Endodermal cell (in vitro differentiated cells): ENCODE measurements around the gene SQSTM1. TPM values are rescaled to one million over a fixed set of nuclear protein-coding genes. Genes with fewer than 3 reads are reported as not detected.

Source experiments
- DNase-seq: peaks from one replicate; pipeline ENCODE4 v3.0.0-alpha.2; 2017
- H3K27ac ChIP-seq: 2 replicates; pipeline ENCODE4 v1.5.1; 2013; ENCODE audit warnings: mild to moderate bottlenecking, low read depth, low read length, moderate library complexity
- H3K27me3 ChIP-seq: 2 replicates; pipeline ENCODE4 v1.6.1; 2013; ENCODE audit warnings: mild to moderate bottlenecking, low read length, moderate library complexity; ENCODE audit not compliant: insufficient read depth, control insufficient read depth, poor library complexity, severe bottlenecking
- H3K36me3 ChIP-seq: 2 replicates; pipeline ENCODE4 v1.7.0; 2013; ENCODE audit warnings: mild to moderate bottlenecking, low read length, moderate library complexity; ENCODE audit not compliant: control insufficient read depth, insufficient read depth
- H3K4me1 ChIP-seq: one replicate; pipeline ENCODE4 v1.7.0; 2013; ENCODE audit warnings: low read length; ENCODE audit not compliant: control insufficient read depth, insufficient read depth
- H3K4me3 ChIP-seq: 2 replicates; pipeline ENCODE4 v1.5.1; 2013; ENCODE audit warnings: mild to moderate bottlenecking, low read length, moderate library complexity
- H3K9ac ChIP-seq: 2 replicates; pipeline ENCODE4 v1.6.1; 2013; ENCODE audit warnings: mild to moderate bottlenecking, low read length, moderate library complexity; ENCODE audit not compliant: poor library complexity, severe bottlenecking; ENCODE audit errors: extremely low read depth
- H3K9me3 ChIP-seq: 2 replicates; pipeline ENCODE4 v1.6.1; 2013; ENCODE audit warnings: mild to moderate bottlenecking, low read length, moderate library complexity; ENCODE audit not compliant: control insufficient read depth
- H3K27ac Mint-ChIP-seq: 2 replicates; pipeline ENCODE4 v1.8.0; 2020; ENCODE audit warnings: mixed read lengths
- H3K27me3 Mint-ChIP-seq: 2 replicates; pipeline ENCODE4 v1.8.0; 2021; ENCODE audit warnings: mild to moderate bottlenecking, mixed read lengths; ENCODE audit not compliant: insufficient read depth
- H3K36me3 Mint-ChIP-seq: 2 replicates; pipeline ENCODE4 v1.8.0; 2020; ENCODE audit warnings: low read depth, mixed read lengths
- H3K4me1 Mint-ChIP-seq: 2 replicates; pipeline ENCODE4 v1.8.0; 2020; ENCODE audit warnings: mixed read lengths
- H3K4me3 Mint-ChIP-seq: 2 replicates; pipeline ENCODE4 v1.8.0; 2020; ENCODE audit warnings: mild to moderate bottlenecking, moderate library complexity, mixed read lengths
- H3K9me3 Mint-ChIP-seq: 2 replicates; pipeline ENCODE4 v1.8.0; 2020; ENCODE audit warnings: mild to moderate bottlenecking, mixed read lengths
- CTCF ChIP-seq: fragments of 200-600 bp; sonication (generic); conservative IDR thresholded peaks from 2 replicates; pipeline ENCODE4 v1.5.0; 2021; ENCODE audit warnings: antibody characterized with exemption, mild to moderate bottlenecking
- WGBS, 2 experiments: methylation state at CpG; one replicate each; pipeline versions ENCODE4 v1.1.5 to v1.1.7; 2013; ENCODE audit warnings: missing lambda C conversion rate in 2 of 2, mixed read lengths in 1 of 2; ENCODE audit not compliant: insufficient coverage in 1 of 2, insufficient read length in 1 of 2; 5-methylcytosine and 5-hydroxymethylcytosine counted together
- total RNA-seq, 2 donors: library from RNA; stranded (reverse); fragmentation: NEBNext Ultra II Directional in 1 of 2; extraction: Animal tissue kit (Norgen Biotek cat#: 25700) in 1 of 2; gene quantifications; 2 replicates in 1 of 2; 3 replicates in 1 of 2; pipeline ENCODE4 v1.2.1, GENCODE V29; 2021

The SQSTM1 gene
- total RNA-seq, 2 donors from 2014 or later = 134 to 172 TPM

- H3K9ac ChIP-seq = no peak overlapping the region
- Mint-ChIP-seq H3K36me3 (peaks cover 20% of the 10 kb centered on the region), H3K4me1 (peaks cover 13% of the 10 kb centered on the region), H3K9me3 (no peaks in the 10 kb centered on the region), H3K27ac (no peak overlapping the region), H3K4me3 (no peak overlapping the region), H3K27me3 (no peaks in the 10 kb centered on the region)
- H3K4me1 ChIP-seq = no peaks in the 10 kb centered on the region
- peaks cover 41% of the 10 kb centered on the region for H3K36me3 ChIP-seq
- WGBS, 2 experiments = 94 to 96% methylated on average over 11 to 19 of the region's 19 CpGs
- peak; percentile 39 for DNase-seq
- no peak overlapping the region for H3K4me3 ChIP-seq
- H3K9me3 ChIP-seq = no peaks in the 10 kb centered on the region
- no peak overlapping the region for H3K27ac ChIP-seq
- H3K27me3 ChIP-seq = no peaks in the 10 kb centered on the region
- peak; percentile 8 for TF ChIP-seq CTCF
These were observed 18.4 kb upstream of the SQSTM1 start for GRCh38 chr5:179802207-179802883.

GRCh38 chr5:179802950-179803562 is 17.6 kb upstream of the SQSTM1 start:
- H3K27me3 ChIP-seq = no peaks in the 10 kb centered on the region
- WGBS, 2 experiments = 58 to 76% methylated on average over 6 to 11 of the region's 11 CpGs
- Mint-ChIP-seq H3K9me3 (no peaks in the 10 kb centered on the region), H3K36me3 (peaks cover 18% of the 10 kb centered on the region), H3K27ac (no peak overlapping the region), H3K4me3 (no peak overlapping the region), H3K4me1 (peaks cover 13% of the 10 kb centered on the region), H3K27me3 (no peaks in the 10 kb centered on the region)
- H3K4me1 ChIP-seq = no peaks in the 10 kb centered on the region
- H3K9me3 ChIP-seq = no peaks in the 10 kb centered on the region
- H3K27ac ChIP-seq = no peak overlapping the region
- no peak overlapping the region for H3K4me3 ChIP-seq
- peaks cover 34% of the 10 kb centered on the region for H3K36me3 ChIP-seq
- peak; percentile 54 for DNase-seq
- TF ChIP-seq CTCF = no peak
- no peak overlapping the region for H3K9ac ChIP-seq

- Mint-ChIP-seq H3K9me3 (no peaks in the 10 kb centered on the region), H3K4me3 (peak overlapping the region; percentile 73), H3K27ac (no peak overlapping the region), H3K27me3 (no peaks in the 10 kb centered on the region), H3K36me3 (peaks cover 15% of the 10 kb centered on the region), H3K4me1 (peaks cover 13% of the 10 kb centered on the region)
- Histone ChIP-seq H3K27ac (no peak overlapping the region), H3K4me3 (no peak overlapping the region), H3K9ac (no peak overlapping the region), H3K36me3 (peaks cover 27% of the 10 kb centered on the region), H3K27me3 (no peaks in the 10 kb centered on the region), H3K9me3 (no peaks in the 10 kb centered on the region), H3K4me1 (peaks cover 2% of the 10 kb centered on the region)
- TF ChIP-seq CTCF = no peak
- 80 to 83% methylated on average over 13 to 18 of the region's 18 CpGs for WGBS, 2 experiments
- peak; percentile 43 for DNase-seq
These were observed 16.8 kb upstream of the SQSTM1 start for GRCh38 chr5:179803651-179804554.
